Liver (tissue), 9 donors: ENCODE results near the gene MPST. TPM values are rescaled to one million over a fixed set of nuclear protein-coding genes. Genes with fewer than 3 reads are reported as not detected.

Experiments used
- DNase-seq: peaks from one replicate; pipeline ENCODE4 v3.0.0-alpha.2; 2017; ENCODE audit warnings: low spot score
- H3K27ac ChIP-seq, 2 donors: one replicate each; pipeline ENCODE4 v1.7.0; 2013; ENCODE audit warnings: inconsistent platforms in 2 of 2, low read length in 2 of 2, control low read depth in 1 of 2, low read depth in 1 of 2, mild to moderate bottlenecking in 1 of 2
- H3K27me3 ChIP-seq, 4 donors: one replicate each; pipeline versions ENCODE4 v1.6.1 to v1.7.0; 2013; ENCODE audit warnings: low read length in 3 of 4, inconsistent platforms in 1 of 4, mild to moderate bottlenecking in 1 of 4, moderate library complexity in 1 of 4; ENCODE audit not compliant: control insufficient read depth in 4 of 4, insufficient read depth in 4 of 4
- H3K36me3 ChIP-seq, 4 donors: one replicate each; pipeline versions ENCODE4 v1.6.1 to v1.7.0; 2013; ENCODE audit warnings: low read length in 3 of 4, mild to moderate bottlenecking in 3 of 4, low read depth in 1 of 4, moderate library complexity in 1 of 4; ENCODE audit not compliant: control insufficient read depth in 4 of 4, insufficient read depth in 3 of 4
- H3K4me1 ChIP-seq, 4 donors: one replicate each; pipeline versions ENCODE4 v1.6.1 to v1.7.0; 2013; ENCODE audit warnings: low read length in 3 of 4, mild to moderate bottlenecking in 3 of 4, moderate library complexity in 1 of 4; ENCODE audit not compliant: control insufficient read depth in 4 of 4, insufficient read depth in 4 of 4
- H3K4me3 ChIP-seq, 3 donors: one replicate each; pipeline versions ENCODE4 v1.6.1 to v1.7.0; 2013; ENCODE audit warnings: low read length in 3 of 3, control low read depth in 1 of 3, low read depth in 1 of 3, mild to moderate bottlenecking in 1 of 3
- H3K9ac ChIP-seq, 2 donors: one replicate each; pipeline ENCODE4 v1.7.0; 2013; ENCODE audit warnings: low read length in 2 of 2, mild to moderate bottlenecking in 2 of 2, moderate library complexity in 2 of 2, control low read depth in 1 of 2, low read depth in 1 of 2
- H3K9me3 ChIP-seq, 4 donors: one replicate each; pipeline versions ENCODE4 v1.6.1 to v1.7.0; 2013; ENCODE audit warnings: low read length in 3 of 4; ENCODE audit not compliant: control insufficient read depth in 4 of 4
- ATF3 ChIP-seq: IDR thresholded peaks from 2 replicates; pipeline ENCODE4 v1.6.1; 2016; ENCODE audit warnings: antibody characterized with exemption
- CTCF ChIP-seq: fragments of 150-350 bp; IDR thresholded peaks from 2 replicates; pipeline ENCODE4 v1.5.1; 2017; ENCODE audit warnings: improper control_type of control experiment, low read depth, low read length; ENCODE audit not compliant: missing input control
- EGR1 ChIP-seq, 2 donors: IDR thresholded peaks; 2 replicates each; pipeline ENCODE4 v1.6.1; 2016 to 2018; ENCODE audit warnings: antibody characterized with exemption in 2 of 2, low read depth in 2 of 2
- FOXA1 ChIP-seq: IDR thresholded peaks from 2 replicates; pipeline ENCODE4 v1.6.1; 2016; ENCODE audit warnings: antibody characterized with exemption
- FOXA2 ChIP-seq: IDR thresholded peaks from 2 replicates; pipeline ENCODE4 v1.6.1; 2016; ENCODE audit warnings: antibody characterized with exemption
- GABPA ChIP-seq, 2 donors: IDR thresholded peaks in 1 of 2; conservative IDR thresholded peaks in 1 of 2; 2 replicates each; pipeline ENCODE4 v1.6.1; 2016; ENCODE audit warnings: antibody characterized with exemption in 2 of 2, mild to moderate bottlenecking in 1 of 2, moderate library complexity in 1 of 2
- HNF4A ChIP-seq, 2 donors: conservative IDR thresholded peaks; 2 replicates each; pipeline ENCODE4 v1.6.1; 2016; ENCODE audit warnings: antibody characterized with exemption in 2 of 2, mild to moderate bottlenecking in 2 of 2
- HNF4G ChIP-seq: IDR thresholded peaks from 2 replicates; pipeline ENCODE4 v1.6.1; 2016; ENCODE audit warnings: antibody characterized with exemption
- MAX ChIP-seq: IDR thresholded peaks from 2 replicates; pipeline ENCODE4 v1.6.1; 2016; ENCODE audit warnings: antibody characterized with exemption
- NR2F2 ChIP-seq: IDR thresholded peaks from 2 replicates; pipeline ENCODE4 v1.6.1; 2016; ENCODE audit warnings: antibody characterized with exemption
- RAD21 ChIP-seq, 2 donors: IDR thresholded peaks; 2 replicates each; pipeline ENCODE4 v1.6.1; 2016; ENCODE audit warnings: antibody characterized with exemption in 2 of 2, mild to moderate bottlenecking in 2 of 2
- REST ChIP-seq: IDR thresholded peaks from 2 replicates; pipeline ENCODE4 v1.6.1; 2016; ENCODE audit warnings: antibody characterized with exemption, mild to moderate bottlenecking
- RXRA ChIP-seq, 2 donors: IDR thresholded peaks; 2 replicates each; pipeline ENCODE4 v1.6.1; 2017 to 2018; ENCODE audit warnings: antibody characterized with exemption in 2 of 2, mild to moderate bottlenecking in 1 of 2
- SP1 ChIP-seq: IDR thresholded peaks from 2 replicates; pipeline ENCODE4 v1.6.1; 2018; ENCODE audit warnings: antibody characterized with exemption, mild to moderate bottlenecking
- TAF1 ChIP-seq: conservative IDR thresholded peaks from 2 replicates; pipeline ENCODE4 v1.6.1; 2016; ENCODE audit warnings: antibody characterized with exemption, mild to moderate bottlenecking
- YY1 ChIP-seq: IDR thresholded peaks from 2 replicates; pipeline ENCODE4 v1.6.1; 2016; ENCODE audit warnings: antibody characterized with exemption, mild to moderate bottlenecking
- ZBTB33 ChIP-seq: IDR thresholded peaks from 2 replicates; pipeline ENCODE4 v1.6.1; 2016; ENCODE audit warnings: antibody characterized with exemption
- WGBS: extraction: QIAGEN DNeasy Blood & Tissue Kit; methylation state at CpG from one replicate; pipeline ENCODE4 v1.1.7; 2013; 5-methylcytosine and 5-hydroxymethylcytosine counted together
- polyA plus RNA-seq, 2 donors: library from polyadenylated mRNA; stranded (reverse) in 1 of 2; unstranded in 1 of 2; fragments of 200-250 nt in 1 of 2; fragments of >200 nt in 1 of 2; fragmentation: Nextera tagmentation in 1 of 2; extraction: Ambion mirVana in 1 of 2; gene quantifications; one replicate each; pipeline versions ENCODE4 v1.2.1 to v1.2.3, GENCODE V29; 2013 to 2015
- total RNA-seq, 2 donors: library from RNA; depleted of rRNA; stranded (reverse); fragments of >200 nt; gene quantifications; one replicate each; pipeline ENCODE4 v1.2.3, GENCODE V29; 2014
- donor health status: healthy.
- donor health status: healthy.
- donor health status: healthy.
- donor health status: healthy.
- donor health status: healthy.

The MPST gene
- total and polyA plus RNA-seq, 4 donors: 124 to 277 (median 199) TPM

- TF ChIP-seq EGR1 (IDR thresholded peaks at IDR 0.05; ENCODE audit: low read depth in 2 of 2) (no peak), FOXA1 (no peak), TAF1 (no peak), ZBTB33 (no peak), REST (no peak), YY1 (no peak), GABPA (IDR thresholded peaks at IDR 0.05 in 1 of 2, conservative IDR thresholded peaks at IDR 0.05 in 1 of 2) (no peak), CTCF (no peak), HNF4G (no peak), MAX (no peak), FOXA2 (no peak), NR2F2 (no peak), ATF3 (no peak), SP1 (no peak), HNF4A (conservative IDR thresholded peaks at IDR 0.05) (no peak), RXRA (IDR thresholded peaks at IDR 0.05) (no peak), RAD21 (IDR thresholded peaks at IDR 0.05) (no peak)
- H3K27ac ChIP-seq: no peak overlapping the region
- 93% methylated on average over 4 of the region's 4 CpGs for WGBS
Observed at GRCh38 chr22:36976606-36977005, 42.9 kb upstream of the MPST start.

More at GRCh38 chr22:36976606-36977005, 42.9 kb upstream of the MPST start:
- no peaks in the 10 kb centered on the region for H3K27me3 ChIP-seq
- no peak overlapping the region for H3K9ac ChIP-seq
- no peak overlapping the region for H3K4me3 ChIP-seq
- no peaks in the 10 kb centered on the region for H3K9me3 ChIP-seq
- H3K36me3 ChIP-seq: no peaks in the 10 kb centered on the region
- no peak for DNase-seq
- peaks cover 0 to 4% (median 2%) of the 10 kb centered on the region in 4 donors for H3K4me1 ChIP-seq
